Measurements from ENCODE around the gene FILIP1L. TPM values are rescaled to one million over a fixed set of nuclear protein-coding genes. Genes with fewer than 3 reads are reported as not detected.
A peak's percentile ranks its signal among the peaks of the same experiment; 100 is the strongest.

FILIP1L gene
- total RNA-seq, 2 donors from 2014 or later, result 0.19 TPM; not detected in 1

DNA sequence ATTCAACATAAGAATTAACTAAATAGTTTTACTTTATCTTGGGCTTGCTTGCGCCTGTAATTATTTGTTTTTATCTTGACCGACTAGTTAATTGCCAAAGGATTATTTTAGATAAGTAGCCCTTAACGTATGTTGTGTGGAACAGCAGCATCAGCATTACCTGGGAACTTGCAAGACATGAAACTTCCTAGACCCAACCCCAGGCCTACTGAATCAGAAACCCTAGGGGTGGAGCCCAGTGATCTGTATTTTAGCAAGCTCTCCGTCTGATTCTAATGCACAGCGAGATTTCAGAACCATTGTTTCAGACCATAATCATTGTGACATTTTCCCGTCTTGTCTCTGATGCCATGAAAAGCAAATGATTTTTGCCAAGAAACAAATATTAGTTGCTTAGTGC lies 31.1 kb downstream of the FILIP1L start:
- Mint-ChIP-seq H3K9me3 (no peaks in the 10 kb centered on the region), H3K27ac (no peak overlapping the region), H3K4me3 (no peak overlapping the region), H3K4me1 (ENCODE audit: low read depth in 2 of 2) (peaks cover 10 to 12% of the 10 kb centered on the region in 2 donors), H3K27me3 (no peaks in the 10 kb centered on the region), H3K36me3 (peaks cover 4% of the 10 kb centered on the region)
- DNase-seq (ENCODE audit: low spot score) (no peak), ATAC-seq (no peak)

DNA sequence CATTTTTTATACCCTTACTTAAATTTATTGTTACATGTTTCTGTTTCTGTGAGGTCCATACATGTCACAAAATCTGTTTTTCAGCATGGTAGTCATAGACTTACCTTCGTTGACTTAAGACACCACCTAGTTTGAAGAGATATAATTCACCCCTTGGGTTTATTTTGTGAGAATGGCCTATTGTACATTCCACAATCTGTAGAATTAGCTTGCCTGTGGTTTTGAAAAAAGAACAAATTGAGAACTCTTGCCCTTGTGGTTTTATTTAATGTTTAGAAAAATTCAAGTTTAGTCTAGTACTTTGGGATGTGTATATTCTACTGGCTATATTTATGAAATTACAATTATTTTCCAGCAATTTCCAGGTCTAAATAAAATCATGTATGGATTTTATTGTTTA lies 31.6 kb downstream of the FILIP1L start:
- DNase-seq (ENCODE audit: low spot score) (no peak), ATAC-seq (no peak)
- H3K4me1 Mint-ChIP-seq (ENCODE audit: low read depth in 2 of 2), result peaks cover 10 to 12% of the 10 kb centered on the region in 2 donors
- no peaks in the 10 kb centered on the region for H3K27me3 Mint-ChIP-seq
- H3K9me3 Mint-ChIP-seq, result no peaks in the 10 kb centered on the region
- peaks cover 4% of the 10 kb centered on the region for H3K36me3 Mint-ChIP-seq
- no peak overlapping the region for H3K4me3 Mint-ChIP-seq
- no peak overlapping the region for H3K27ac Mint-ChIP-seq

DNA sequence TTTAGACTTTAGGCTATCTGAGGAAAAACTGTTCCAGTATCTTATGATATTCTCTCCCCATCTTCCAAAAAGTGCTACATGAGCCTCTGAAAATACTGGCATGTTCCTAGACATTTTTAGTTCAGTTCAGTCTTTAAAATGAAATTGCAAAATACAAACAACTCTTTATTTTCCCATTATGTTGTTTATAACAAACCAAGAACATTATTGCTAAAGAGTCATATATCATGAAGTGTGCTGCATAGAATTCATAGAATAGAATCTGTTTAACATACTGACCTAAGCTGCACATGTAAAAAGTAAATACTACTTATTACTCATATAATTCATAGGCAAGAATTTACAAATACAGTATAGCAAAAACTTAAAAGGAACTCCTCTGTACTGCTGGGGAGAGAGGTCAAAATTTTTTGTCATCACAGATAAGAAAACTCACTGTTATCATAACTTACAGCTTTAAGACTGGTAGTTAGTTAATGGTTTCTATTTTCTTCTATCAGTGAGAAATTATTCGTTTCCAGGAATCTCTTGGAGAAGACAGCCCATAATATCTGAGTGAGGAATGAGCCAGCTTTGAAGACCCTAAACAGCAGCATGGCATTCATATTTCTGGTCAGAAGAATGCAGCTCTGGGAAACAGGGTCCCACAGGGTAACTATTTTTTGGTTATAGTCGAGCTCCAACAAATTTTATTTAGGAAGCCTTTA lies 32.2 kb downstream of the FILIP1L start:
- H3K27ac Mint-ChIP-seq, result no peak overlapping the region
- no peak for DNase-seq (ENCODE audit: low spot score)
- H3K27me3 Mint-ChIP-seq, result no peaks in the 10 kb centered on the region
- H3K4me1 Mint-ChIP-seq (ENCODE audit: low read depth in 2 of 2), result peaks cover 10% of the 10 kb centered on the region in 2 donors
- no peak for ATAC-seq
- H3K36me3 Mint-ChIP-seq, result peaks cover 7% of the 10 kb centered on the region
- no peaks in the 10 kb centered on the region for H3K9me3 Mint-ChIP-seq
- no peak overlapping the region for H3K4me3 Mint-ChIP-seq

DNA sequence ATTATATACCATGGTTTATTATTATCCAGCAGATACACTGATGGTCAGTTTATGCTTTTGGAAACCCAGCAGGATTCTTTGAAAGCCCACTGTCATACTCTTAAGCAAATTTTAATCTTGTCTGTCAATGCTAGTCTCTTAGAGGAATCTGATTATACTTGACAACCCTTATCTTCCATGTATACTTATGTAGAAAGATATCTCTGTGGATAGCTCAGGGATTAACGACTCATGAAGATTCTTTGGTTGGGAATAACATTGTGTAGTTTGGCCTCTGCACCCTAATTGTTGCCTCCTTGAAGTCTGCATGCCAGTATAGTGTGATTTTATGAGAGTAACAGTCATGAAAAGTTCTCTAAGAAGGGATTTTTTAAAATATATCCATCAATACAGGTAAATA lies 33.0 kb downstream of the FILIP1L start:
- Mint-ChIP-seq H3K27ac (no peak overlapping the region), H3K36me3 (peaks cover 10% of the 10 kb centered on the region), H3K27me3 (no peaks in the 10 kb centered on the region), H3K4me3 (no peak overlapping the region), H3K9me3 (no peaks in the 10 kb centered on the region), H3K4me1 (ENCODE audit: low read depth in 2 of 2) (peaks cover 9% of the 10 kb centered on the region in 2 donors)
- DNase-seq (ENCODE audit: low spot score) (no peak), ATAC-seq (no peak)

- Mint-ChIP-seq H3K9me3 (no peaks in the 10 kb centered on the region), H3K27me3 (no peaks in the 10 kb centered on the region), H3K4me1 (ENCODE audit: low read depth in 2 of 2) (peaks cover 15 to 17% of the 10 kb centered on the region in 2 donors), H3K27ac (no peak overlapping the region), H3K4me3 (no peak overlapping the region), H3K36me3 (peaks cover 11% of the 10 kb centered on the region)
- DNase-seq (ENCODE audit: low spot score), result no peak
- ATAC-seq, result no peak
These were observed 33.7 kb downstream of the FILIP1L start for GRCh38 chr3:100080573-100080972.

DNA sequence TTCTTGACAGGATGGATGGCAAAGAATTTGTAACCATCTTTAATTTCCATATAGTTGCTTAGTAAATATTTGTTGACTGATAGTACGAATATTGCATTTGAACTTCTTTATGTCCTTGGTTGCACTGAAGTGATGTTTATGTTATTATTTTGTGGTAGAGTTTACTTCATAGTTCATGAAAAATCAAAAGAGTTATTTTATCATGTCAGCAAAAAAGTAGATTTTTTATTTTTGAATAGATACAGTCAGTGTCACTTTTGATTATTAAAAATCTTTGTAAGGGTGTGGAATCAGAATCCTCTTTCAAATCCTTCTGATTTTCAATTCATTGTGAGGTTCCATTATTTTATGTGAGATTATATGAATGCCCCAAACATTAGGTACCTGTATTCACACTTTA lies 35.0 kb downstream of the FILIP1L start:
- no peak for DNase-seq (ENCODE audit: low spot score)
- H3K4me1 Mint-ChIP-seq (ENCODE audit: low read depth in 2 of 2), result peaks cover 21 to 24% of the 10 kb centered on the region in 2 donors
- H3K4me3 Mint-ChIP-seq, result no peak overlapping the region
- H3K36me3 Mint-ChIP-seq, result peaks cover 11% of the 10 kb centered on the region
- H3K27ac Mint-ChIP-seq, result no peak overlapping the region
- ATAC-seq, result no peak
- H3K27me3 Mint-ChIP-seq, result no peaks in the 10 kb centered on the region
- no peaks in the 10 kb centered on the region for H3K9me3 Mint-ChIP-seq

DNA sequence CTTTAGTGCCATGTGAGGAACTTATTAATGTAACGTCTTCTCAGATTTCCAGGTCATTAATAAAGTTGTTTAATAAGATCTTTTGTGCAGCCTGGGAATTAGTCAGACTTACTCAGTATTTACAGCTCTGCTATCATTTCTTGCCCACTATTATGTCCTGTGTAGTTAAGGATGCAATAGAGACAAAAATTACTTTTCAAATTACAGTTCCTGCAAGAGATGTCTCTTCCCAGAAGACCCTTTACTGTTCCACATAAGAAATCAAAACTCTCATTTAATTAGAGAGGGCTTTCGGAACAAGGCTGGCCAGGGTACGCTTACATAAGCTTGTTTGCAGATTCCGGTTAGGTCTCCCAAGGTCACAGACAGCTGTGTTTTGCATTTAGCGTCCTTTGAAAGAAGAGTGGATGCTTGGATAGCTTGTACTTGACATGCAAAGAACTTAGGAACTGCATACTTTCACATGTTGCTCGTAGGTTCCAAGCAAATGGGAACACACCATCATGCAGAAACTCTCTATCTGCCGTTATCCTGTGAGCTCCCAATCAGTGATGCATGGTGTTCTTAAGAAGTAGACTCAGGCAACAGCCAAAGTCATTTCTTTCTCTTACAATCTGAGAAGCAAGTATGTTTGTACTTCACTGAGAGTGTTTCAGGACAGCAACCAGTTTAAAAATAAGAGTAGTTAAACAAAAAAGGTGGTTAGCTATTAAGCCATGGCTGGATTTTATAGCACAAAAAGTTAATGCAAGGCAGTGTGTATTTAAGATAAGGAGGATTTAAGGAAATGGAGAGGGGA lies 37.4 kb downstream of the FILIP1L start:
- no peak for DNase-seq (ENCODE audit: low spot score)
- H3K27ac Mint-ChIP-seq, result peak overlapping the region; percentile 89 to 93
- no peaks in the 10 kb centered on the region for H3K27me3 Mint-ChIP-seq
- no peaks in the 10 kb centered on the region for H3K9me3 Mint-ChIP-seq
- ATAC-seq, result no peak
- H3K4me1 Mint-ChIP-seq (ENCODE audit: low read depth in 2 of 2), result peaks cover 41 to 47% of the 10 kb centered on the region in 2 donors
- peaks cover 11% of the 10 kb centered on the region for H3K36me3 Mint-ChIP-seq
- H3K4me3 Mint-ChIP-seq, result peak overlapping the region; percentile 47

- no peak for DNase-seq (ENCODE audit: low spot score)
- Mint-ChIP-seq H3K9me3 (peaks cover 3% of the 10 kb centered on the region), H3K4me1 (ENCODE audit: low read depth in 2 of 2) (peaks cover 46 to 55% of the 10 kb centered on the region in 2 donors), H3K27ac (peak overlapping the region; percentile 89 to 93), H3K27me3 (no peaks in the 10 kb centered on the region), H3K4me3 (peak overlapping the region; percentile 47), H3K36me3 (peaks cover 17% of the 10 kb centered on the region)
- ATAC-seq, result peak in 1 of 2 donors; percentile 18
These were observed 38.2 kb downstream of the FILIP1L start for GRCh38 chr3:100075851-100076730.

DNA sequence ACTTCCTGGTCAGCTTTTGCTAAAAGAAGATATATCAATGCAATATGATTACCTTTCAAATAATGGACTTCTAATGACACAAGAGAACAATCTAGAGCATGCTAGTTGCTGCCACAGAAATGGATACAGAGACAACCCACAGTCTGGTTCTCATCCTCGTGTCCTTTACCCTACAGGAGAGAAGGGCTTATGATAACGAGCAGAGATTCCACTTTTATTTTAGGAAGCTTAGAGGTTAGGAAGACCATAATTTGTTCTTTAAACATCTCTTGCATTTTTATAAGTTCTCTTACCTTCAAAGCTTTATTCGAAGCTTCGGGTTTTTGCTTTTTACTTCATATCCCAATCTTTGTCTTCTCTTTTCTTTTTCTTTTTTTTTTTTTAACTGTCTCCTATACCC lies 39.1 kb downstream of the FILIP1L start:
- Mint-ChIP-seq H3K36me3 (peaks cover 17% of the 10 kb centered on the region), H3K4me1 (ENCODE audit: low read depth in 2 of 2) (peaks cover 47 to 58% of the 10 kb centered on the region in 2 donors), H3K27me3 (no peaks in the 10 kb centered on the region), H3K4me3 (peak overlapping the region; percentile 47), H3K9me3 (peaks cover 3% of the 10 kb centered on the region), H3K27ac (peak overlapping the region; percentile 89 to 93)
- no peak for ATAC-seq
- no peak for DNase-seq (ENCODE audit: low spot score)

- ATAC-seq (no peak), DNase-seq (ENCODE audit: low spot score) (no peak)
- Mint-ChIP-seq H3K27ac (peak overlapping the region; percentile 89 to 93), H3K36me3 (peaks cover 17% of the 10 kb centered on the region), H3K9me3 (peaks cover 3% of the 10 kb centered on the region), H3K27me3 (no peaks in the 10 kb centered on the region), H3K4me1 (ENCODE audit: low read depth in 2 of 2) (peaks cover 53 to 70% of the 10 kb centered on the region in 2 donors), H3K4me3 (peak overlapping the region; percentile 74)
These were observed 40.5 kb downstream of the FILIP1L start for GRCh38 chr3:100073714-100074307.

GRCh38 chr3:100073049-100073713 lies 41.1 kb downstream of the FILIP1L start:
- H3K9me3 Mint-ChIP-seq, result peaks cover 3% of the 10 kb centered on the region
- peaks cover 55 to 73% of the 10 kb centered on the region in 2 donors for H3K4me1 Mint-ChIP-seq (ENCODE audit: low read depth in 2 of 2)
- H3K27ac Mint-ChIP-seq, result peak overlapping the region; percentile 89 to 93
- peaks cover 17% of the 10 kb centered on the region for H3K36me3 Mint-ChIP-seq
- H3K4me3 Mint-ChIP-seq, result peak overlapping the region; percentile 74
- ATAC-seq (no peak), DNase-seq (ENCODE audit: low spot score) (no peak)
- H3K27me3 Mint-ChIP-seq, result no peaks in the 10 kb centered on the region

DNA sequence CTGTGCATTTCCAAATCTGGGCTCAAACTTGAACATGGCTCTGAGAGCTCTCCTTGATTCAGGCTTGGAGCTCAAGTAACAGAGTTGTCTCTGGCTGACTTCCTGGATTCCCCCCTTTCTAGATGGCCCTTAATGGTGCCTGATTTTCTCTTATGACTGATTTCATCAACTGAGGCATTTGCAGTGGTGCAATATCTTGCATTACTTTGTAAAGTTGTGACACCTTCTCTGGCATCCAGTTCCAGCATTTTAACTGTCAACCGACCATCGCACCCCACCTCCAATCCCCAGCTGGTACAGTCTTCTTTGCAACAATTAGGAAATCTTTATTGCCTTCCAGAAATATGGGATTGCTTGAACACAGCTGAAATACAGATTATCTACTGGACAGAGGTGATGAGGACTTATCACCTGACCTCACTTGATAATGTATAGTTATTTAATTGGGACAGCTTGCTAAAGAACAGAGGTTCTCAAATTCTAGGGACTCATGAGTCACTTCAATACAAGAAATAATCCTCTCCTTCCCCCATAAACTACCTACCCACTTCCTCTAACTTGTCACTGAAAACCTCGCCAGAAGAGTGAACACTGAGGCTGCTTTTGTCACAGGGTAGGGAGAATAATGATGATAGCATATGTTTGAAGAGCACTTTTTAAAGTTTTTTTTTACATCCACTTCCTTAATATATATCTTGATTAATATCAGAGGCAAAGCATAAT lies 41.8 kb downstream of the FILIP1L start:
- H3K36me3 Mint-ChIP-seq, result peaks cover 17% of the 10 kb centered on the region
- peaks cover 55 to 73% of the 10 kb centered on the region in 2 donors for H3K4me1 Mint-ChIP-seq (ENCODE audit: low read depth in 2 of 2)
- DNase-seq (ENCODE audit: low spot score) (peak; percentile 68), ATAC-seq (peak; percentile 87 to 89)
- H3K9me3 Mint-ChIP-seq, result peaks cover 3% of the 10 kb centered on the region
- H3K27me3 Mint-ChIP-seq, result no peaks in the 10 kb centered on the region
- peak overlapping the region; percentile 74 for H3K4me3 Mint-ChIP-seq
- H3K27ac Mint-ChIP-seq, result peak overlapping the region; percentile 89 to 93
